NB4 (cell line): ENCODE data around the gene NXN.

ENCODE experiments used
- POLR2A ChIP-seq: IDR thresholded peaks from 2 replicates; pipeline ENCODE4 v1.6.1; 2011; ENCODE audit warnings: mild to moderate bottlenecking; ENCODE audit not compliant: insufficient read length; ENCODE audit errors: extremely low read depth
- TF ChIP-seq, protein P1 (sequence below): IDR thresholded peaks from one replicate; pipeline ENCODE4 v1.5.1; 2012; ENCODE audit warnings: low read depth, low read length
- TF ChIP-seq, protein P2 (sequence below): IDR thresholded peaks from 2 replicates; pipeline ENCODE4 v1.6.1; 2011; ENCODE audit warnings: low read depth, low read length

DNA sequence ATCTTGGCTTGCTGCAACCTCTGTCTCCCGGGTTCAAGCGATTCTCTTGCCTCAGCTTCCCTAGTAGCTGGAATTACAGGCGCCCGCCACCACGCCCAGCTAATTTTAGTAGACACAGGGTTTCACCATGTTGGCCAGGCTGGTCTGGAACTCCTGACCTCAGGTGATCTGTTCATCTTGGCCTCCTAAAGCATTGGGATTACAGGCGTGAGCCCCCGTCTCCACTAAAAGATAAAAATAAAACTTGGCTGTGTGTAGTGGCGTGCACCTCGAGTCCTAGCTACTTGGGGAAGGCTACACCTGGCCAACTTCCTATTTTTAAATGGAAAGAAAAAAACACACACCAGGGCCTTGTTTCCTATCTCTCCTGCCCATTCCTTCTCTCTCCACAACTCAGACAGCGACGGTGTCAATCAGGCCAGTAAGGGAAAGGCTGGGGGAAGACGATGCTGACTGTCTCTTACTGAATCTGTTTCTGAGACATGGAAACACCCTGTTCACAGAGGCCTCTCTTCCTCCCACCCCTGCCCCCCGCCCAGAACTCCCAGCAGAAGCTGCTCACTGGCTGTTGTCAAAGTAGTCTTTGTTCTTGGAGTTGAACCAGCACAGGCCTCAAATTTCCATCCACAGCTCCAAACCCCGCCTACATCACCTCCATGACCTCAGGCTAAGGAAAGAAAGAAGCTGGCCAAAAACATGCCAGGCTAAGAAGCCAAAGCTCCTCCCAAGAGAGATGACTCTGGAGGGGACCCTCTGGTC lies 96.6 kb downstream of the NXN start:
- TF ChIP-seq POLR2A = no peak
- TF ChIP-seq, protein P1, sequence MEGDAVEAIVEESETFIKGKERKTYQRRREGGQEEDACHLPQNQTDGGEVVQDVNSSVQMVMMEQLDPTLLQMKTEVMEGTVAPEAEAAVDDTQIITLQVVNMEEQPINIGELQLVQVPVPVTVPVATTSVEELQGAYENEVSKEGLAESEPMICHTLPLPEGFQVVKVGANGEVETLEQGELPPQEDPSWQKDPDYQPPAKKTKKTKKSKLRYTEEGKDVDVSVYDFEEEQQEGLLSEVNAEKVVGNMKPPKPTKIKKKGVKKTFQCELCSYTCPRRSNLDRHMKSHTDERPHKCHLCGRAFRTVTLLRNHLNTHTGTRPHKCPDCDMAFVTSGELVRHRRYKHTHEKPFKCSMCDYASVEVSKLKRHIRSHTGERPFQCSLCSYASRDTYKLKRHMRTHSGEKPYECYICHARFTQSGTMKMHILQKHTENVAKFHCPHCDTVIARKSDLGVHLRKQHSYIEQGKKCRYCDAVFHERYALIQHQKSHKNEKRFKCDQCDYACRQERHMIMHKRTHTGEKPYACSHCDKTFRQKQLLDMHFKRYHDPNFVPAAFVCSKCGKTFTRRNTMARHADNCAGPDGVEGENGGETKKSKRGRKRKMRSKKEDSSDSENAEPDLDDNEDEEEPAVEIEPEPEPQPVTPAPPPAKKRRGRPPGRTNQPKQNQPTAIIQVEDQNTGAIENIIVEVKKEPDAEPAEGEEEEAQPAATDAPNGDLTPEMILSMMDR = no peak
- TF ChIP-seq, protein P2, sequence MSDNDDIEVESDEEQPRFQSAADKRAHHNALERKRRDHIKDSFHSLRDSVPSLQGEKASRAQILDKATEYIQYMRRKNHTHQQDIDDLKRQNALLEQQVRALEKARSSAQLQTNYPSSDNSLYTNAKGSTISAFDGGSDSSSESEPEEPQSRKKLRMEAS = no peak
